ENCODE results near the gene SPEF1.

SPEF1 gene

DNA sequence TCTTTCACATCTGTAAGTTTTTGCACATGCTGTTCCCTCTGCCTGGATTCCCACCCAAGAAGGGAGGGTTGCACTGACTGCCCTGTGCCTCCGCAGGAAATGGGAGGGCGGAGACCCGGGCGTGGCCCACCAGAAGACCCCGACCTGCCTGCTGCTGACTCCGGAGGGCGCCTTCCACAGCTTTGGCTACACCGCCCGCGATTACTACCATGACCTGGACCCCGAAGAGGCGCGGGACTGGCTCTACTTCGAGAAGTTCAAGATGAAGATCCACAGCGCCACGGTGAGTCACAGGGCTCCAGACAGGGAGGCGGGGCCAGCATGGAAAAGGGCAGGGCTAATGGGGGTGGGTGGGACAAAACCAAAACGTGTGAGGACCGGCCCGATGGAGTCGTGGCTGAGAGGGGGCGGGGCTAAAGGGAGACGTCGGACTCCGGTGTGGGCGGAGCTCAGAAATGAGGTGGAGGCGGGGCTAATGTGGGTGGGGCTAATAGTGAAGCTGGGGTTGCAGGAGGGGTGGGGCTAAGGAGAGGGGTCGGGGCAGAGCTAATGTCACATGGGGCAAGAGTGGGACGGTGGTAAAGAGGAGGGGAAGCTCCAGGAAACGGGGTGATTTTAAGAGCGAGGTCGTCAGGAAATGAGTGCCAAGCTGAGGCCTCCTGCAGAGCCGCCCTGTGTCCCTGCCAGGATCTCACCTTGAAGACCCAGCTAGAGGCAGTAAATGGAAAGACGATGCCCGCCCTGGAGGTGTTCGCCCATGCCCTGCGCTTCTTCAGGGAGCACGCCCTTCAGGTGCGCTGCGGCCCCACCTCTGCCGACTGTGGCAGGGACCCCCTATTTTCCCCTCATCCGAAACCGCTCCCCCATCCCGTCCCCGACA is 36.2 kb downstream of the SPEF1 start:
- TF ChIP-seq, protein P1, sequence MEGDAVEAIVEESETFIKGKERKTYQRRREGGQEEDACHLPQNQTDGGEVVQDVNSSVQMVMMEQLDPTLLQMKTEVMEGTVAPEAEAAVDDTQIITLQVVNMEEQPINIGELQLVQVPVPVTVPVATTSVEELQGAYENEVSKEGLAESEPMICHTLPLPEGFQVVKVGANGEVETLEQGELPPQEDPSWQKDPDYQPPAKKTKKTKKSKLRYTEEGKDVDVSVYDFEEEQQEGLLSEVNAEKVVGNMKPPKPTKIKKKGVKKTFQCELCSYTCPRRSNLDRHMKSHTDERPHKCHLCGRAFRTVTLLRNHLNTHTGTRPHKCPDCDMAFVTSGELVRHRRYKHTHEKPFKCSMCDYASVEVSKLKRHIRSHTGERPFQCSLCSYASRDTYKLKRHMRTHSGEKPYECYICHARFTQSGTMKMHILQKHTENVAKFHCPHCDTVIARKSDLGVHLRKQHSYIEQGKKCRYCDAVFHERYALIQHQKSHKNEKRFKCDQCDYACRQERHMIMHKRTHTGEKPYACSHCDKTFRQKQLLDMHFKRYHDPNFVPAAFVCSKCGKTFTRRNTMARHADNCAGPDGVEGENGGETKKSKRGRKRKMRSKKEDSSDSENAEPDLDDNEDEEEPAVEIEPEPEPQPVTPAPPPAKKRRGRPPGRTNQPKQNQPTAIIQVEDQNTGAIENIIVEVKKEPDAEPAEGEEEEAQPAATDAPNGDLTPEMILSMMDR (IDR thresholded peaks at IDR 0.05; ENCODE audit: insufficient read depth, low read length, missing control alignments) = no peak
- POLR2A ChIA-PET = interaction anchor here (0.7 kb wide), 1 partner anchor 73 kb away, joined by 4 read pairs; no protein-coding TSS in a partner anchor
- H3K4me3 ChIP-seq (ENCODE audit: low read depth, low read length) = no peak overlapping the region
- CTCF ChIA-PET = interaction anchor here (3.1 to 11.2 kb wide), 3 partner anchors 12 to 68 kb away, joined by 16 to 119 read pairs (median 18); no protein-coding TSS in a partner anchor
- no peak for DNase-seq (ENCODE audit: low read depth, low spot score)

- ChIA-PET CTCF (interaction anchor here (1.0 to 11.2 kb wide), 5 partner anchors 9 to 67 kb away, joined by 3 to 119 read pairs (median 16); no protein-coding TSS in a partner anchor), POLR2A (no interaction called here)
- TF ChIP-seq, protein P1 (IDR thresholded peaks at IDR 0.05; ENCODE audit: insufficient read depth, low read length, missing control alignments) = no peak
- DNase-seq (ENCODE audit: low read depth, low spot score) = no peak
- H3K4me3 ChIP-seq (ENCODE audit: low read depth, low read length) = no peak overlapping the region
Observed at GRCh38 chr20:3744037-3744436, 37.2 kb downstream of the SPEF1 start.

GRCh38 chr20:3743251-3743650 is 38.0 kb downstream of the SPEF1 start:
- ChIA-PET POLR2A (no interaction called here), CTCF (interaction anchor here (1.7 to 11.2 kb wide), 4 partner anchors 14 to 66 kb away, joined by 3 to 119 read pairs (median 17); no protein-coding TSS in a partner anchor)
- no peak overlapping the region for H3K4me3 ChIP-seq (ENCODE audit: low read depth, low read length)
- DNase-seq (ENCODE audit: low read depth, low spot score) = no peak
- TF ChIP-seq, protein P1 (IDR thresholded peaks at IDR 0.05; ENCODE audit: insufficient read depth, low read length, missing control alignments) = no peak

DNA sequence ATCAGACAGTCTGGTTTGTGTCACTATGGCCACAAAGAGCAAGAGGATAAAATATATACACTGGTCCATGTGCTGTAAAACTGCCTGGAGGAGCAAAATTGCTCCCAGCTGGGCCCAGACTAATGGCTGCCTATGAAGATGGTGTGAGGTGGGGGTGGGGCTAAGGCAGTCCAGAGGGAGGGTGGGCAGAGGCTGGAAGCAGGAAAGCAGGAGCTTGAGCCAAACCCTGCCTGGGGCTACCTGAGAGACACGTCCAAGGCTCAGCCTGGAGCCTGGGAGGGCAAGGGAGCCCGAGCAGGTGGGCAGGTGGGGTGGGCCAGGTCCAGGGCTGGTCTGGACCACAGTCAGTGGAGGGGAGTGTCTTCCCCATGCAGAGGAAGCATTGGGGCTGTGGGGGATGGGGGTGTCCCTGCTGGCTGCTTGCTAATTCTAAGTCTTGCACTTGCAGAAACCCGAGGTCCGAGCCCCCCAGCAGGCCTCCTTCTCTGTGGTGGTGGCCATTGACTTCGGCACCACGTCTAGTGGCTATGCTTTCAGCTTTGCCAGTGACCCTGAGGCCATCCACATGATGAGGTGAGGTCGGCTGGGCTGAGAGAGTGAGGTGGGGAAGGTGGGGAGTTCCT is 39.3 kb downstream of the SPEF1 start:
- ChIA-PET CTCF (interaction anchor here (0.7 to 3.5 kb wide), 8 partner anchors 9 to 178 kb away, joined by 3 to 22 read pairs (median 3); no protein-coding TSS in a partner anchor), POLR2A (no interaction called here)
- no peak for DNase-seq (ENCODE audit: low read depth, low spot score)
- no peak overlapping the region for H3K4me3 ChIP-seq (ENCODE audit: low read depth, low read length)
- TF ChIP-seq, protein P1 (IDR thresholded peaks at IDR 0.05; ENCODE audit: insufficient read depth, low read length, missing control alignments) = no peak

DNA sequence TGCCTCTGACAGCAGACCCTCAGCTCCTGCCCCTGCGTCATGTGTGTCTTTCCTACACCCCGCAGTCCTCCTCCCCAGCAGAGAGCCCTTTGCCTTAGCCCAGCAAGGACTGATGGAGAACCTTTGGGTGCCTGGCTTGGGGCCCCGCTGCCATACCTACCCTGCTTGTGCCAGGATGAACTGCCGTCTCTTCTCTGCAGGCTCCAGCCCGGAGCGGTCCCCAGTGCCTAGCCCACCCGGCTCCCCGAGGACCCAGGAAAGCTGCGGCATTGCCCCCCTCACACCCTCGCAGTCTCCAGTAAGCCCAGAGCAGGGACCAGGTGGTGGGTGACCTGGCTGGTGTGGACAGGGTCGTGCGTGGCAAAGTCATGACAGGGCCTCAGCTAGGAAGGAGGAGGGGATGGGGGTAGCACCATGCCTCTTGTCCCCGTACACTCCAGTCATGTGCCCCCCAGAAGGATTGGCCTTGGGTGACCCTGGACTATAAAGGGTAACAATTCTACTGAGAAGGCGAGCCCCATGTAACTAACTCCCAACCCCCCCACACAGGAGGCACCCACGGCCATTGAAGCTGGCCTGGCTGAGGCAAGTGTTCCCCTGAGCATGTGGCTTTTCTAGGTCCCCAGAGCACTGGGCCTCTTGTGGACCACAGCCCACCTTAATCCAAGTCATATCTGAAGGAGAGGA is 40.5 kb downstream of the SPEF1 start:
- no peak for DNase-seq (ENCODE audit: low read depth, low spot score)
- no peak overlapping the region for H3K4me3 ChIP-seq (ENCODE audit: low read depth, low read length)
- CTCF ChIA-PET = interaction anchor here (0.9 to 3.5 kb wide), 8 partner anchors 9 to 177 kb away, joined by 3 to 22 read pairs (median 5); no protein-coding TSS in a partner anchor
- POLR2A ChIA-PET = interaction anchor here (0.7 kb wide), 1 partner anchor 79 kb away, joined by 3 read pairs; the partner anchor contains the start of gene AP5S1
- TF ChIP-seq, protein P1 (IDR thresholded peaks at IDR 0.05; ENCODE audit: insufficient read depth, low read length, missing control alignments) = no peak
